ENCODE measurements around the gene ARSG.

ARSG gene

GRCh38 chr17:68320311-68320865 is 29.1 kb downstream of the ARSG start:
- no peak for DNase-seq (ENCODE audit: low read depth)
- H3K4me3 ChIP-seq (ENCODE audit: low read length): no peak overlapping the region
- no peak for TF ChIP-seq CTCF (conservative IDR thresholded peaks at IDR 0.05; ENCODE audit: low read length)

GRCh38 chr17:68320943-68321555 is 29.8 kb downstream of the ARSG start:
- TF ChIP-seq CTCF (conservative IDR thresholded peaks at IDR 0.05; ENCODE audit: low read length): no peak
- DNase-seq (ENCODE audit: low read depth): no peak
- no peak overlapping the region for H3K4me3 ChIP-seq (ENCODE audit: low read length)

DNA sequence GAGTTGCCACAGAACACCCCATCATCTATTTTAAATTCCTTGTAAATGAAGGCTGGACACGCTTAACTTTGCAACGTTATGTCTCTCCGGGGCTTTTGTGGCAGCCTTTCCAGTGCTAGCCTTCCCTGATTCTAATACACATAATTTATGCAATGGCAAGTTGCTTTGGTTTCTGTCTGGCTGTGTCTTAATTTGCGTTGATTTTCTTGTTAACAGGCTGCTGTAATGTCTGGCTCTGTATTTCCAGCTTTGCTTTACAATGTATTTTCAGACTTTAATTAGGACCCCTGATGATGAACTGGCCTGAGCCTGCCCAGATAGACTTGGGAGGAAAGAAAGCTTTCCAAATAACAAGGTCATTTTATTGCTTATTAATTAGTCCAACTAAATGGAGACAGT is 30.3 kb downstream of the ARSG start:
- H3K4me3 ChIP-seq (ENCODE audit: low read length): no peak overlapping the region
- DNase-seq (ENCODE audit: low read depth): no peak
- no peak for TF ChIP-seq CTCF (conservative IDR thresholded peaks at IDR 0.05; ENCODE audit: low read length)

- no peak for TF ChIP-seq CTCF (conservative IDR thresholded peaks at IDR 0.05; ENCODE audit: low read length)
- H3K4me3 ChIP-seq (ENCODE audit: low read length): no peak overlapping the region
- no peak for DNase-seq (ENCODE audit: low read depth)
These were observed 31.3 kb downstream of the ARSG start for GRCh38 chr17:68322630-68323029.

- no peak for DNase-seq (ENCODE audit: low read depth)
- no peak overlapping the region for H3K4me3 ChIP-seq (ENCODE audit: low read length)
- no peak for TF ChIP-seq CTCF (conservative IDR thresholded peaks at IDR 0.05; ENCODE audit: low read length)
These were observed 32.8 kb downstream of the ARSG start for GRCh38 chr17:68324114-68324513.

- no peak for DNase-seq (ENCODE audit: low read depth)
- no peak overlapping the region for H3K4me3 ChIP-seq (ENCODE audit: low read length)
- TF ChIP-seq CTCF (conservative IDR thresholded peaks at IDR 0.05; ENCODE audit: low read length): no peak
These were observed 33.5 kb downstream of the ARSG start for GRCh38 chr17:68324654-68325336.

GRCh38 chr17:68325961-68326360 is 34.7 kb downstream of the ARSG start:
- TF ChIP-seq CTCF (conservative IDR thresholded peaks at IDR 0.05; ENCODE audit: low read length): no peak
- no peak for DNase-seq (ENCODE audit: low read depth)
- no peak overlapping the region for H3K4me3 ChIP-seq (ENCODE audit: low read length)

All from AG10803 (cell line).